ENCODE results near the gene PSMD12. TPM values are rescaled to one million over a fixed set of nuclear protein-coding genes. Genes with fewer than 3 reads are reported as not detected.

Gene PSMD12
- total and polyA plus RNA-seq, 9 of the 15 experiments (the other 6 are each of a cell fraction or from before 2014, with no cell fraction given) = 36.6 to 150 (median 65.5) TPM

DNA sequence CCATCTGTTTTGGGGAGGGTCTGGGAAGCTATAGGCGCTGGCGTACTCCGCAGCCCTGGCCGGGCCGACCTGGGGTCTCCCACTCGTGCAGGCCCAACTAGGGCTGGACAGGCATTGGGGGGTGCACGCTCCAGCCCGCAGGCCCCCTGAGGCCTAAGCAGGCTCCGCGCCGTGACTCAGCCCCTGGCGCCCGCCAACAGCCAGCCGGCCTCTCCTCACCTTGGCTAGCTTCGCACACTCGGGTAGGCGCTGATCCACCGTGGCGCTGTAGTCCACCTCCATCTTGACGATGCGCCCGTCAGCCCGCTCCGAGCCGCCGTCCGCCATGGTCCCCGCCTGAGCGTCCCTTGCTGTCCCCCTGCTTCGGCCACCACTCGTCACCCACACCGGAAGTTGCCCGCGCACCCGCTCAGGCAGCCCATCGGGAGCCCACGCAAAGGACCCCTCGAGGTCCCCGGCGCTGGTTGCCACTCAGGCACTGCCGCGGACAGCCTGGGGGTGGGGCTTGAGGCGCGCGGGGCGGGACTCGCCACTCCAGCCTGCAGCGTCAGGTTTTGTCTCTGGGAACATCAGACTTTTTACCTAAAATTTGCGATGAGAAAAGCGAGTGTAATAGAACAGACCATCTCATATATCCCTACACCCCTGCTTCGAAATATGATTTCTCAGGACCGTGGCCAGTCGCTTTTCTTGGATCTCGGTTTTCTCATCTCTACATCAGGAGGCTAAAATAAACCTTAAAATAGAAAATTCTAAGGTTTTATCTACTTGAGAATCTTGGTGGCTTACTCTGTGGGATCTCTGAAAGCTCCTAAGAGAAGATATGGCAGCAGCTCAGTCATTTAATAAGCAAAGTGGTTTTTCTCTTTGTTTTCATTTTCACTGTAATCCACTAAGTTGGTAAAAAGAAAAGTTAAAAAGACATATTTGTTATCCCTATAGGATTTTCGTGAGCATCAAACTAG lies at the start of gene PSMD12 (continued):
- TF ChIP-seq CHD7 (IDR thresholded peaks at IDR 0.05; ENCODE audit: low read depth, low read length) = no peak
- TF ChIP-seq ZNF253 (CRISPR knock-in tag; conservative IDR thresholded peaks at IDR 0.05) = no peak
- TF ChIP-seq IFI16 (CRISPR knock-in tag; IDR thresholded peaks at IDR 0.05) = no peak
- TF ChIP-seq ELF2 (CRISPR knock-in tag; IDR thresholded peaks at IDR 0.05) = peak; percentile 85
- TF ChIP-seq, protein P1, sequence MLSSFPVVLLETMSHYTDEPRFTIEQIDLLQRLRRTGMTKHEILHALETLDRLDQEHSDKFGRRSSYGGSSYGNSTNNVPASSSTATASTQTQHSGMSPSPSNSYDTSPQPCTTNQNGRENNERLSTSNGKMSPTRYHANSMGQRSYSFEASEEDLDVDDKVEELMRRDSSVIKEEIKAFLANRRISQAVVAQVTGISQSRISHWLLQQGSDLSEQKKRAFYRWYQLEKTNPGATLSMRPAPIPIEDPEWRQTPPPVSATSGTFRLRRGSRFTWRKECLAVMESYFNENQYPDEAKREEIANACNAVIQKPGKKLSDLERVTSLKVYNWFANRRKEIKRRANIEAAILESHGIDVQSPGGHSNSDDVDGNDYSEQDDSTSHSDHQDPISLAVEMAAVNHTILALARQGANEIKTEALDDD (IDR thresholded peaks at IDR 0.05) = 0 out of 2 replicates have a peak, but pooled peaks have one; percentile 5
- TF ChIP-seq ZFP36 (IDR thresholded peaks at IDR 0.05; ENCODE audit: low read depth, low read length, partially characterized antibody) = no peak
- TF ChIP-seq BRD9 (IDR thresholded peaks at IDR 0.05; ENCODE audit: low read depth, partially characterized antibody) = no peak
- TF ChIP-seq CAMTA2 (CRISPR knock-in tag; conservative IDR thresholded peaks at IDR 0.05) = no peak
- no peak for TF ChIP-seq ETV6 (IDR thresholded peaks at IDR 0.05; ENCODE audit: borderline replicate concordance in 1 of 2, low read depth in 2 of 2, low read length in 1 of 2)
- no peak for TF ChIP-seq ETV6 (CRISPR knock-in tag; IDR thresholded peaks at IDR 0.05; ENCODE audit: borderline replicate concordance)
- peak; percentile 42 for TF ChIP-seq EGR1 (conservative IDR thresholded peaks at IDR 0.05)
- peak; percentile 78 for TF ChIP-seq RB1 (IDR thresholded peaks at IDR 0.05; ENCODE audit: low read depth)
- TF ChIP-seq ZNF146 (CRISPR knock-in tag; IDR thresholded peaks at IDR 0.05; ENCODE audit: unreplicated experiment) = no peak
- no peak for TF ChIP-seq POLR3A (IDR thresholded peaks at IDR 0.05; ENCODE audit: borderline replicate concordance, extremely low read depth, insufficient read depth, insufficient read length)
- no peak for TF ChIP-seq PTRF (tag; IDR thresholded peaks at IDR 0.05)
- TF ChIP-seq LCOR (CRISPR knock-in tag; IDR thresholded peaks at IDR 0.05) = peak; percentile 22; the same call in 1 of the 2 replicates

Data from K562 (cell line).